ENCODE results near the gene GRM6.

The GRM6 gene

GRCh38 chr5:178940569-178941360 is 54.4 kb downstream of the GRM6 start, which contains the start of gene ZNF454:
ZNF454 (plus strand) TSS chr5:178941198; CDS start chr5:178942792, 1,594 bp downstream.
- H3K36me3 Mint-ChIP-seq (ENCODE audit: insufficient read depth) = no peaks in the 10 kb centered on the region
- peaks cover 5 to 28% of the 10 kb centered on the region in 2 donors for H3K27me3 Mint-ChIP-seq
- no peak within 1 kb of the TSS for H3K27ac Mint-ChIP-seq
- no peak within 1 kb of the TSS for H3K4me3 Mint-ChIP-seq
- ATAC-seq (replicated peaks) (no peak), DNase-seq (no peak)
- no peaks in the 10 kb centered on the region for H3K4me1 Mint-ChIP-seq (ENCODE audit: low read depth in 2 of 2)
- peaks cover 30 to 43% of the 10 kb centered on the region in 2 donors for H3K9me3 Mint-ChIP-seq

- Mint-ChIP-seq H3K27me3 (no peaks in the 10 kb centered on the region), H3K27ac (no peak overlapping the region), H3K9me3 (peaks cover 26 to 35% of the 10 kb centered on the region in 2 donors), H3K36me3 (ENCODE audit: insufficient read depth) (no peaks in the 10 kb centered on the region), H3K4me3 (no peak overlapping the region), H3K4me1 (ENCODE audit: low read depth in 2 of 2) (no peaks in the 10 kb centered on the region)
- ATAC-seq (replicated peaks) (no peak), DNase-seq (no peak)
Measured at GRCh38 chr5:178931846-178932760, 63.0 kb downstream of the GRM6 start.
